OCI-LY3 (cell line): ENCODE measurements around the gene MACROD2.

ENCODE experiments used
- H2AFZ ChIP-seq: fragments of 200-600, 300-600 bp; shearing (Covaris generic); 2 replicates; pipeline ENCODE4 v1.6.0; 2014; ENCODE audit warnings: antibody characterized with exemption, low read depth, low read length
- H3K27ac ChIP-seq: fragments of 200-600, 300-600 bp; sonication (generic); 2 replicates; pipeline ENCODE4 v1.5.1; 2014; ENCODE audit warnings: mild to moderate bottlenecking, low read length, moderate library complexity, mixed read lengths
- H3K27me3 ChIP-seq: fragments of 200-600, 300-600 bp; sonication (generic); 2 replicates; pipeline ENCODE4 v1.6.1; 2014; ENCODE audit warnings: low read depth, low read length, mixed read lengths
- H3K36me3 ChIP-seq: fragments of 200-600, 300-600 bp; sonication (generic); replicated peaks from 2 replicates; pipeline ENCODE3; 2014; ENCODE audit warnings: low read depth, low read length, mixed read lengths
- H3K4me1 ChIP-seq: fragments of 300-600, 200-600 bp; sonication (generic); 2 replicates; pipeline ENCODE4 v1.6.1; 2014; ENCODE audit warnings: low read length, mixed read lengths
- H3K4me2 ChIP-seq: fragments of 200-600, 300-600 bp; sonication (generic); 2 replicates; pipeline ENCODE4 v1.6.1; 2014; ENCODE audit warnings: low read length, mixed read lengths
- H3K4me3 ChIP-seq: fragments of 300-600, 200-600 bp; sonication (generic); 2 replicates; pipeline ENCODE4 v1.5.1; 2014; ENCODE audit warnings: antibody characterized with exemption, mild to moderate bottlenecking, low read length, moderate library complexity
- H3K79me2 ChIP-seq: fragments of 300-600, 200-600 bp; shearing (Covaris generic); 2 replicates; pipeline ENCODE4 v1.6.1; 2014; ENCODE audit warnings: mild to moderate bottlenecking, low read length, mixed read lengths
- H3K9ac ChIP-seq: fragments of 300-600, 200-600 bp; shearing (Covaris generic); 2 replicates; pipeline ENCODE4 v1.6.0; 2014; ENCODE audit warnings: mild to moderate bottlenecking, low read length, moderate library complexity
- H3K9me3 ChIP-seq: fragments of 200-600, 300-600 bp; shearing (Covaris generic); 2 replicates; pipeline ENCODE4 v1.6.1; 2014; ENCODE audit warnings: low read length, mixed read lengths; ENCODE audit not compliant: insufficient read depth
- H4K20me1 ChIP-seq: fragments of 200-600, 300-600 bp; sonication (generic); 2 replicates; pipeline ENCODE4 v1.6.1; 2016; ENCODE audit warnings: low read length, mixed read lengths; ENCODE audit not compliant: insufficient read depth
- EZH2phosphoT487 ChIP-seq: fragments of 200-600 bp; shearing (Covaris generic); IDR thresholded peaks from 2 replicates; pipeline ENCODE4 v1.6.1; 2018; ENCODE audit warnings: antibody characterized with exemption, mixed run types, low read depth
- TF ChIP-seq, protein P1 (sequence below): fragments of 200-600, 300-600 bp; sonication (generic); IDR thresholded peaks from 2 replicates; pipeline ENCODE4 v1.5.1; 2014; ENCODE audit warnings: antibody characterized with exemption, low read length, low read depth

The MACROD2 gene

DNA sequence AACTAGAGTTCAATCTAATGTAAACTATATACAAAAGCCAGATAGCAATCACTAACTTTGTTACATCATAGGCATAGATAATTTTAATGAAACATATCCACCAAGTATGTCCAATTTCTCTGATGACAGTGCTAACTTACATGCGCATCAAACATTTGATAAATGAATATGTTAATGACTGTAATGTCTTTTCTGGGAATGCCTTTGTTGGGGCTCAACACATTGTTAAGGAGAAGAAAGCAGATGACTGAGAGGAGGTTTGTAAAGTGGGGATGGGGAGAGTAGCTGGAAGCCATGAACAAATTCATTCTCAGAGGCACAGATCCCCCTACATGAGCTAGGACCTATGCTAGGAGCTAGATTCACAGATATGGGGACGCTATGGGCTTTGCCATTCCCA, 1627.9 kb downstream of the MACROD2 start:
- H3K36me3 ChIP-seq, result no peaks in the 10 kb centered on the region
- H3K4me3 ChIP-seq, result no peak overlapping the region
- no peaks in the 10 kb centered on the region for H3K27me3 ChIP-seq
- no peak overlapping the region for H3K9ac ChIP-seq
- no peaks in the 10 kb centered on the region for H3K9me3 ChIP-seq
- no peak overlapping the region for H3K27ac ChIP-seq
- no peaks in the 10 kb centered on the region for H4K20me1 ChIP-seq
- no peak overlapping the region for H3K4me2 ChIP-seq
- no peaks in the 10 kb centered on the region for H3K4me1 ChIP-seq
- no peak overlapping the region for H2AFZ ChIP-seq
- TF ChIP-seq, protein P1, sequence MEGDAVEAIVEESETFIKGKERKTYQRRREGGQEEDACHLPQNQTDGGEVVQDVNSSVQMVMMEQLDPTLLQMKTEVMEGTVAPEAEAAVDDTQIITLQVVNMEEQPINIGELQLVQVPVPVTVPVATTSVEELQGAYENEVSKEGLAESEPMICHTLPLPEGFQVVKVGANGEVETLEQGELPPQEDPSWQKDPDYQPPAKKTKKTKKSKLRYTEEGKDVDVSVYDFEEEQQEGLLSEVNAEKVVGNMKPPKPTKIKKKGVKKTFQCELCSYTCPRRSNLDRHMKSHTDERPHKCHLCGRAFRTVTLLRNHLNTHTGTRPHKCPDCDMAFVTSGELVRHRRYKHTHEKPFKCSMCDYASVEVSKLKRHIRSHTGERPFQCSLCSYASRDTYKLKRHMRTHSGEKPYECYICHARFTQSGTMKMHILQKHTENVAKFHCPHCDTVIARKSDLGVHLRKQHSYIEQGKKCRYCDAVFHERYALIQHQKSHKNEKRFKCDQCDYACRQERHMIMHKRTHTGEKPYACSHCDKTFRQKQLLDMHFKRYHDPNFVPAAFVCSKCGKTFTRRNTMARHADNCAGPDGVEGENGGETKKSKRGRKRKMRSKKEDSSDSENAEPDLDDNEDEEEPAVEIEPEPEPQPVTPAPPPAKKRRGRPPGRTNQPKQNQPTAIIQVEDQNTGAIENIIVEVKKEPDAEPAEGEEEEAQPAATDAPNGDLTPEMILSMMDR, result no peak
- TF ChIP-seq EZH2phosphoT487, result no peak
- no peaks in the 10 kb centered on the region for H3K79me2 ChIP-seq

DNA sequence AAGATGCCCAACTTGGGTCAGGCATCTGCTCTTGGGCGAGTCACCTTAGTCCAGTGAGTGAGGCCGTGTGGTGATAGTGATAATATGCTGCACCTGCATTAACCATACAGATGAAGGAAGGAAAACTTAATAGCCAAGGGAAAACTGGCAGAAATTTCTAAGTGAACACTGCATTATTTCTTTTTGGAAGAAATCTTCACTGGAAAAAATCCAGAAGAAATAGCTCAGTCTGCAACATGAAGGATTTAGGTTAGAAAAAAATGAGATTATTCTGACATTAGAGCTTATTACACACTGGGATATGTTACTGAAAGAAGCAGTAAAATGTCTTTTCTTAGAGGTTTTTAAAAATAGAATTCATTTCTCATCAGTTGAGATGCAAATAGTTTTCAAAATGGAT, 1630.7 kb downstream of the MACROD2 start:
- no peaks in the 10 kb centered on the region for H3K9me3 ChIP-seq
- H3K4me1 ChIP-seq, result no peaks in the 10 kb centered on the region
- H3K4me3 ChIP-seq, result no peak overlapping the region
- H3K79me2 ChIP-seq, result no peaks in the 10 kb centered on the region
- TF ChIP-seq, protein P1, result no peak
- TF ChIP-seq EZH2phosphoT487, result no peak
- H3K36me3 ChIP-seq, result no peaks in the 10 kb centered on the region
- H3K4me2 ChIP-seq, result no peak overlapping the region
- no peak overlapping the region for H3K27ac ChIP-seq
- peaks cover 8% of the 10 kb centered on the region; the same call in 1 of the 2 replicates for H3K27me3 ChIP-seq
- H2AFZ ChIP-seq, result no peak overlapping the region
- H4K20me1 ChIP-seq, result no peaks in the 10 kb centered on the region
- no peak overlapping the region for H3K9ac ChIP-seq

DNA sequence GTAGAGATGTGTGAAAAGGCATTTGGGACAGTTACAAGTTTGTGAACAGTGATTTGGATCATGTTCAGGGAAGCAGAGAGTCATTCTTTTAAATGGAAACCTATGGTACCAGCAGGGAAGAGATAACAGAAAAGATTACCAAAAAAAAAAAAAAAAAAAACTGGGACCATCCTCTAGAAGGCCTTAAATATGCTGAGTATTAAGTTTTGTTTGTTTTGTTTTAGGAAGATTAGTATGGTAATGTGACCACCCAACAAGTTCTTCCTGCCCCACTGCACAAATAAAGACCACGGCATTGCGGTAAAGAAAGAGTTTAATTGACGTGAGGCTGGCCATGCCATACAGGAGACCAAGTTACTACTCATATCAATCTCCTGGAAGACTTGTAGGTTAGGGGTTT, 1631.8 kb downstream of the MACROD2 start:
- H3K27me3 ChIP-seq, result peaks cover 14% of the 10 kb centered on the region; the same call in 1 of the 2 replicates
- no peak for TF ChIP-seq EZH2phosphoT487
- TF ChIP-seq, protein P1, result no peak
- H3K4me3 ChIP-seq, result no peak overlapping the region
- no peaks in the 10 kb centered on the region for H4K20me1 ChIP-seq
- no peaks in the 10 kb centered on the region for H3K9me3 ChIP-seq
- no peaks in the 10 kb centered on the region for H3K4me1 ChIP-seq
- H3K36me3 ChIP-seq, result no peaks in the 10 kb centered on the region
- no peak overlapping the region for H3K9ac ChIP-seq
- no peak overlapping the region for H3K4me2 ChIP-seq
- no peak overlapping the region for H3K27ac ChIP-seq
- H3K79me2 ChIP-seq, result no peaks in the 10 kb centered on the region
- H2AFZ ChIP-seq, result no peak overlapping the region

DNA sequence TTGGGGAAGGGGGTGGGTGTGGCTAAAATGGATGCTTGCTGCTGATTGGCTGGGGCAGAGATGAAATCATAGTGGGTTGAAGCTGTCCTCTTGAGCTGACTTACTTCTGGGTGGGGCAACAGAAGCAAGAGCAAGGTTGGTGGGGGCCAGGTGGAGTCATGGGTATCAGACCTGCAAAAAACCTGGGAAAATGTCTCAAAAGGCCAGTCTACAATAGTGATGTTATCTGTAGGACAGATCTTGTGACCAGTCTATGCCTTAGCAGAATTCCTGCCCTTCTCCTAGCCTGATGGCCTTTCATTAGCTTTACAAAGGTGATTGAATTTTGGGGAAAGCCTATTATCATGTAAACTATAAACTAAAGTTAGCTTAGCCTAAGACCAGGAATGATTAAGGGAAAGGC, 1632.2 kb downstream of the MACROD2 start:
- H3K27me3 ChIP-seq, result peaks cover 14% of the 10 kb centered on the region; the same call in 1 of the 2 replicates
- TF ChIP-seq, protein P1, result no peak
- no peak for TF ChIP-seq EZH2phosphoT487
- no peak overlapping the region for H2AFZ ChIP-seq
- H3K9me3 ChIP-seq, result no peaks in the 10 kb centered on the region
- no peaks in the 10 kb centered on the region for H3K4me1 ChIP-seq
- no peaks in the 10 kb centered on the region for H4K20me1 ChIP-seq
- H3K9ac ChIP-seq, result no peak overlapping the region
- no peak overlapping the region for H3K4me2 ChIP-seq
- H3K79me2 ChIP-seq, result no peaks in the 10 kb centered on the region
- H3K4me3 ChIP-seq, result no peak overlapping the region
- no peaks in the 10 kb centered on the region for H3K36me3 ChIP-seq
- no peak overlapping the region for H3K27ac ChIP-seq
